OCI-LY7 (cell line): ENCODE measurements around the gene CSRNP3. TPM values are rescaled to one million over a fixed set of nuclear protein-coding genes. Genes with fewer than 3 reads are reported as not detected.
A peak's percentile ranks its signal among the peaks of the same experiment; 100 is the strongest.

Source experiments
- BruUV-seq: library from RNA; stranded (reverse); fragments of 400-500 nt; replicated peaks from 2 replicates; lab custom pipeline; 2021; lab: Mats Ljungman, UMichigan
- CTCF ChIA-PET: fragments of 300-600 bp; sonication (Branson Sonifier 250); formaldehyde crosslinking; loops from one replicate; lab custom pipeline; 2022; ENCODE audit warnings: antibody characterized with exemption; ENCODE audit not compliant: unreplicated experiment; lab: Charles Lee
- POLR2A ChIA-PET: fragments of 300-600 bp; sonication (Branson Sonifier 250); formaldehyde crosslinking; loops from one replicate; lab custom pipeline; 2022; ENCODE audit warnings: antibody characterized with exemption; lab: Charles Lee
- DNase-seq: peaks from one replicate; pipeline ENCODE4 v3.0.0-alpha.2; 2015; ENCODE audit warnings: low spot score
- H2AFZ ChIP-seq: fragments of 200-600 bp; sonication (generic), shearing (Covaris generic); 2 replicates; pipeline ENCODE4 v1.6.1; 2014; ENCODE audit warnings: mild to moderate bottlenecking, antibody characterized with exemption, low read length, moderate library complexity
- H3K27ac ChIP-seq: fragments of 200-600 bp; sonication (generic); 2 replicates; pipeline ENCODE4 v1.5.1; 2014; ENCODE audit warnings: mixed run types, low read depth, mild to moderate bottlenecking, moderate library complexity, low read length, inconsistent platforms; ENCODE audit not compliant: poor library complexity, severe bottlenecking
- H3K36me3 ChIP-seq: fragments of 200-600 bp; sonication (generic); 2 replicates; pipeline ENCODE4 v1.6.1; 2014; ENCODE audit warnings: mild to moderate bottlenecking, antibody characterized with exemption, low read length, moderate library complexity, mixed read lengths; ENCODE audit not compliant: insufficient read depth
- H3K4me1 ChIP-seq: fragments of 200-600 bp; sonication (generic); 2 replicates; pipeline ENCODE4 v1.5.1; 2014; ENCODE audit warnings: mild to moderate bottlenecking, low read length; ENCODE audit not compliant: insufficient read depth, poor library complexity, severe bottlenecking
- H3K4me2 ChIP-seq: fragments of 200-600 bp; sonication (generic); 2 replicates; pipeline ENCODE4 v1.6.1; 2014; ENCODE audit warnings: mild to moderate bottlenecking, low read length
- H3K4me3 ChIP-seq: fragments of 200-600 bp; sonication (generic); 2 replicates; pipeline ENCODE4 v1.5.1; 2014; ENCODE audit warnings: mild to moderate bottlenecking, low read depth, low read length; ENCODE audit not compliant: poor library complexity, severe bottlenecking
- H3K79me2 ChIP-seq: fragments of 200-600 bp; sonication (generic); 2 replicates; pipeline ENCODE4 v1.6.1; 2016; ENCODE audit warnings: low read depth, mild to moderate bottlenecking, low read length, moderate library complexity, mixed read lengths; ENCODE audit not compliant: insufficient read depth
- H3K9me2 ChIP-seq: fragments of 200-600 bp; sonication (generic); 2 replicates; pipeline ENCODE4 v1.6.1; 2016; ENCODE audit warnings: mild to moderate bottlenecking, low read length, mixed read lengths; ENCODE audit not compliant: insufficient read depth
- H3K9me3 ChIP-seq: fragments of 200-600 bp; sonication (generic); 2 replicates; pipeline ENCODE4 v1.6.1; 2014; ENCODE audit warnings: mild to moderate bottlenecking, mixed run types, low read length, mixed read lengths
- H4K20me1 ChIP-seq: fragments of 200-600 bp; sonication (generic); 2 replicates; pipeline ENCODE4 v1.6.1; 2014; ENCODE audit warnings: mild to moderate bottlenecking, antibody characterized with exemption, low read length, moderate library complexity, mixed read lengths; ENCODE audit not compliant: insufficient read depth
- CTCF ChIP-seq: fragments of 200-600 bp; sonication (generic); conservative IDR thresholded peaks from 2 replicates; pipeline ENCODE4 v1.5.1; 2014; ENCODE audit warnings: mild to moderate bottlenecking, antibody characterized with exemption, low read length, moderate library complexity, mixed read lengths
- EZH2phosphoT487 ChIP-seq: fragments of 200-600 bp; sonication (generic); IDR thresholded peaks from 2 replicates; pipeline ENCODE4 v1.6.1; 2018; ENCODE audit warnings: low read depth, borderline replicate concordance, mild to moderate bottlenecking, mixed run types, antibody characterized with exemption, low read length, moderate library complexity, mixed read lengths
- intact Hi-C: fragments of 100-400 bp; cut with micrococcal nuclease; formaldehyde crosslinking; loops from one replicate; pipeline ENCODE4 v1.10.0; 2022; ENCODE audit not compliant: unreplicated experiment
- total RNA-seq, 2 experiments: library from RNA; depleted of rRNA in 1 of 2; stranded (reverse); fragments of >200 nt in 1 of 2; shearing (Covaris generic) in 1 of 2; gene quantifications; 2 replicates each; pipeline ENCODE4 v1.2.3, GENCODE V29; 2014 to 2022

CSRNP3 gene
- total RNA-seq, 2 experiments from 2014 or later, result 0.44 to 1.4 TPM

- no peak overlapping the region for H3K27ac ChIP-seq
- POLR2A ChIA-PET, result no interaction called here
Measured at GRCh38 chr2:165443511-165443910, 26.0 kb upstream of the CSRNP3 start.

GRCh38 chr2:165448406-165448805, 21.1 kb upstream of the CSRNP3 start:
- BruUV-seq, result no TSS peak
- Histone ChIP-seq H3K79me2 (no peaks in the 10 kb centered on the region), H3K4me1 (no peaks in the 10 kb centered on the region), H3K4me2 (no peak overlapping the region), H3K36me3 (no peaks in the 10 kb centered on the region), H4K20me1 (no peaks in the 10 kb centered on the region), H3K27ac (no peak overlapping the region), H3K9me2 (no peaks in the 10 kb centered on the region), H2AFZ (no peak overlapping the region), H3K9me3 (no peaks in the 10 kb centered on the region), H3K4me3 (no peak overlapping the region)
- DNase-seq, result no peak
- ChIA-PET POLR2A (interaction anchor here (1.2 kb wide), 1 partner anchor 11 kb away, joined by 6 read pairs; no protein-coding TSS in a partner anchor), CTCF (no interaction called here)
- intact Hi-C loops, result no loop called here
- TF ChIP-seq EZH2phosphoT487 (no peak), CTCF (no peak)

More at GRCh38 chr2:165443511-165443910, 26.0 kb upstream of the CSRNP3 start:
- Histone ChIP-seq H2AFZ (no peak overlapping the region), H3K79me2 (no peaks in the 10 kb centered on the region), H3K4me2 (no peak overlapping the region), H3K4me1 (no peaks in the 10 kb centered on the region), H3K4me3 (no peak overlapping the region), H3K36me3 (no peaks in the 10 kb centered on the region), H3K9me3 (no peaks in the 10 kb centered on the region), H4K20me1 (no peaks in the 10 kb centered on the region), H3K9me2 (no peaks in the 10 kb centered on the region)
- no peak for TF ChIP-seq EZH2phosphoT487
- no peak for TF ChIP-seq CTCF
- DNase-seq, result no peak
- CTCF ChIA-PET, result no interaction called here
- BruUV-seq, result no TSS peak
- intact Hi-C loops, result no loop called here

- no peaks in the 10 kb centered on the region for H3K79me2 ChIP-seq
- CTCF ChIA-PET, result no interaction called here
- intact Hi-C loops, result no loop called here
- POLR2A ChIA-PET, result interaction anchor here (0.6 to 1.6 kb wide), 5 partner anchors 23 to 269 kb away, joined by 3 to 4 read pairs (median 3); no protein-coding TSS in a partner anchor
- no peak for TF ChIP-seq EZH2phosphoT487
- no peak for TF ChIP-seq CTCF
- peak; percentile 14 for DNase-seq
- no peak overlapping the region for H3K4me2 ChIP-seq
- H2AFZ ChIP-seq, result no peak overlapping the region
- no peaks in the 10 kb centered on the region for H3K36me3 ChIP-seq
- no peaks in the 10 kb centered on the region for H3K9me3 ChIP-seq
- H4K20me1 ChIP-seq, result no peaks in the 10 kb centered on the region
- no peaks in the 10 kb centered on the region for H3K4me1 ChIP-seq
- no TSS peak for BruUV-seq
- H3K4me3 ChIP-seq, result no peak overlapping the region
- H3K9me2 ChIP-seq, result no peaks in the 10 kb centered on the region
- H3K27ac ChIP-seq, result no peak overlapping the region
Measured at GRCh38 chr2:165450156-165450555, 19.3 kb upstream of the CSRNP3 start.
